Esophagus muscularis mucosa (tissue), 3 donors: ENCODE results near the gene ULK4.

ENCODE experiments used
- EP300 ChIP-seq: sonication (generic); formaldehyde crosslinking; IDR thresholded peaks from one replicate; pipeline ENCODE4 v1.6.1; 2017; ENCODE audit warnings: antibody characterized with exemption
- POLR2A ChIP-seq: fragments of 450-650 bp; IDR thresholded peaks from one replicate; pipeline ENCODE4 v1.6.1; 2017; ENCODE audit warnings: antibody characterized with exemption, moderate library complexity, mild to moderate bottlenecking, low read depth
- POLR2AphosphoS5 ChIP-seq, 2 donors: sonication (generic); formaldehyde crosslinking; IDR thresholded peaks; one replicate each; pipeline ENCODE4 v1.6.1; 2017; ENCODE audit warnings: antibody characterized with exemption in 2 of 2

- TF ChIP-seq POLR2AphosphoS5 (IDR thresholded peaks at IDR 0.05) (no peak), POLR2A (no peak), EP300 (no peak)
These were observed 657.3 kb downstream of the ULK4 start for GRCh38 chr3:41304593-41304992.
